GM13976 (cell line): ENCODE results near the gene RTP3.

Experiments
- DNase-seq: peaks from one replicate; pipeline ENCODE4 v3.0.0; 2012; ENCODE audit warnings: low spot score
- CTCF ChIP-seq: IDR thresholded peaks from 2 replicates; pipeline ENCODE4 v1.5.1; 2012; ENCODE audit warnings: borderline replicate concordance, mild to moderate bottlenecking; ENCODE audit not compliant: insufficient read depth; ENCODE audit errors: extremely low read depth, missing control alignments, control extremely low read depth
- in situ Hi-C: fragments of 300-500 bp; cut with MboI; formaldehyde crosslinking; loops from one replicate; pipeline ENCODE4 v1.12.0; 2022; ENCODE audit warnings: low sequenced_read_pairs, mixed read lengths, inconsistent platforms; ENCODE audit not compliant: unreplicated experiment

The RTP3 gene

GRCh38 chr3:46523556-46523955, 25.8 kb downstream of the RTP3 start:
- in situ Hi-C loops, result no loop called here
- TF ChIP-seq CTCF, result no peak

GRCh38 chr3:46524008-46524407, 26.2 kb downstream of the RTP3 start:
- no peak for DNase-seq
- TF ChIP-seq CTCF, result no peak
- in situ Hi-C loops, result no loop called here

More at GRCh38 chr3:46523556-46523955, 25.8 kb downstream of the RTP3 start:
- no peak for DNase-seq

GRCh38 chr3:46524832-46525231, 27.1 kb downstream of the RTP3 start:
- in situ Hi-C loops, result no loop called here
- no peak for DNase-seq
- no peak for TF ChIP-seq CTCF

- TF ChIP-seq CTCF, result no peak
- in situ Hi-C loops, result no loop called here
- no peak for DNase-seq
Measured at GRCh38 chr3:46527239-46527638, 29.5 kb downstream of the RTP3 start.

GRCh38 chr3:46533091-46533490, 35.3 kb downstream of the RTP3 start:
- TF ChIP-seq CTCF, result no peak
- DNase-seq, result no peak
- in situ Hi-C loops, result no loop called here

- no peak for TF ChIP-seq CTCF
- in situ Hi-C loops, result no loop called here
Measured at GRCh38 chr3:46535746-46536145, 38.0 kb downstream of the RTP3 start.

GRCh38 chr3:46536758-46537157, 39.0 kb downstream of the RTP3 start:
- in situ Hi-C loops, result no loop called here
- no peak for DNase-seq
- no peak for TF ChIP-seq CTCF

More at GRCh38 chr3:46535746-46536145, 38.0 kb downstream of the RTP3 start:
- no peak for DNase-seq
